NCI-H1694 treated with DMSO at 0.1 percent for 48 hours (cell line): ENCODE results near the gene LRBA.
"Not testable (repeated sequence)": the region's sequence is repeated elsewhere in the genome, so short reads cannot be mapped to it uniquely, and the experiment has no call there.

Source experiments
- DNase-seq: peaks from one replicate; lab custom pipeline; 2025; lab: John Stamatoyannopoulos, UW

The LRBA gene

GRCh38 chr4:150668824-150669223, 346.3 kb downstream of the LRBA start:
- DNase-seq, result no peak

GRCh38 chr4:150664935-150665334, 350.1 kb downstream of the LRBA start:
- no peak for DNase-seq

- DNase-seq, result no peak
Observed at GRCh38 chr4:150662686-150663085, 352.4 kb downstream of the LRBA start.

- DNase-seq, result not testable (repeated sequence)
Observed at GRCh38 chr4:150661551-150661950, 353.5 kb downstream of the LRBA start.

- not testable (repeated sequence) for DNase-seq
Observed at GRCh38 chr4:150658258-150658657, 356.8 kb downstream of the LRBA start.

- DNase-seq, result no peak
Observed at GRCh38 chr4:150656891-150657290, 358.2 kb downstream of the LRBA start.

GRCh38 chr4:150650751-150651150, 364.3 kb downstream of the LRBA start:
- no peak for DNase-seq

GRCh38 chr4:150648123-150648522, 367.0 kb downstream of the LRBA start:
- DNase-seq, result no peak

- no peak for DNase-seq
Observed at GRCh38 chr4:150647008-150647407, 368.1 kb downstream of the LRBA start.

- DNase-seq, result no peak
Observed at GRCh38 chr4:150641612-150642011, 373.5 kb downstream of the LRBA start.

GRCh38 chr4:150632639-150633038, 382.4 kb downstream of the LRBA start:
- DNase-seq, result no peak

- no peak for DNase-seq
Observed at GRCh38 chr4:150628073-150628472, 387.0 kb downstream of the LRBA start.

- DNase-seq, result no peak
Observed at GRCh38 chr4:150625033-150625432, 390.1 kb downstream of the LRBA start.

- DNase-seq, result no peak
Observed at GRCh38 chr4:150624055-150624454, 391.0 kb downstream of the LRBA start.

GRCh38 chr4:150619042-150619441, 396.0 kb downstream of the LRBA start:
- DNase-seq, result no peak

GRCh38 chr4:150609131-150609530, 406.0 kb downstream of the LRBA start:
- no peak for DNase-seq

- peak; percentile 55 for DNase-seq
Observed at GRCh38 chr4:150600812-150601445, 414.2 kb downstream of the LRBA start.

- DNase-seq, result peak; percentile 11
Observed at GRCh38 chr4:150599547-150599946, 415.5 kb downstream of the LRBA start.

GRCh38 chr4:150598909-150599308, 416.2 kb downstream of the LRBA start:
- peak; percentile 61 for DNase-seq

GRCh38 chr4:150593996-150594395, 421.1 kb downstream of the LRBA start:
- DNase-seq, result peak; percentile 91

GRCh38 chr4:150591904-150592303, 423.2 kb downstream of the LRBA start:
- no peak for DNase-seq

GRCh38 chr4:150591406-150591805, 423.7 kb downstream of the LRBA start:
- peak; percentile 30 for DNase-seq

- DNase-seq, result no peak
Observed at GRCh38 chr4:150590631-150591030, 424.5 kb downstream of the LRBA start.

- DNase-seq, result no peak
Observed at GRCh38 chr4:150589157-150589556, 425.9 kb downstream of the LRBA start.
